GM21381 (cell line): ENCODE results near the gene EDDM13.
"Not testable (repeated sequence)": the region's sequence is repeated elsewhere in the genome, so short reads cannot be mapped to it uniquely, and the experiment has no call there.

Experiments
- ATAC-seq: cut with Tn5 transposase; IDR thresholded peaks from one replicate; pipeline ENCODE4 v1.9.1; 2021; ENCODE audit warnings: mild to moderate bottlenecking, moderate library complexity; ENCODE audit not compliant: unreplicated experiment

Gene EDDM13

DNA sequence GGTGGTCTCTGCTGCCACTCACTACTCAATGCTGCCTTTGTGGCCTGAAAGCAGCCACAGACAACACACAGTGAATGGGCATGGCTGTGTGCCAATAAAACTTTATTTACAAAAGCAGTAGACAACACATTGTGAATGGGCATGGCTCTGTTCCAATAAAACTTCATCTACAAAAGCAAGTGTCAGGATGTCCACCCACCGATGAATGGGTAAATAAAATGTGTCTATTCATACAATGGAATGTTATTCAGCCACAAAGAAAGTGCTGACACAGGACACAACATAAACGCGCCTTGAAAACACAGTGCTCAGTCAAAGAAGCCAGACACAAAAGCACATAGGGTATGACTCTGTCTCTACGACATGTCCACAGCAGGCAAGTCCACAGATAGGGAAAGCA is 22.0 kb downstream of the EDDM13 start:
- no peak for ATAC-seq

DNA sequence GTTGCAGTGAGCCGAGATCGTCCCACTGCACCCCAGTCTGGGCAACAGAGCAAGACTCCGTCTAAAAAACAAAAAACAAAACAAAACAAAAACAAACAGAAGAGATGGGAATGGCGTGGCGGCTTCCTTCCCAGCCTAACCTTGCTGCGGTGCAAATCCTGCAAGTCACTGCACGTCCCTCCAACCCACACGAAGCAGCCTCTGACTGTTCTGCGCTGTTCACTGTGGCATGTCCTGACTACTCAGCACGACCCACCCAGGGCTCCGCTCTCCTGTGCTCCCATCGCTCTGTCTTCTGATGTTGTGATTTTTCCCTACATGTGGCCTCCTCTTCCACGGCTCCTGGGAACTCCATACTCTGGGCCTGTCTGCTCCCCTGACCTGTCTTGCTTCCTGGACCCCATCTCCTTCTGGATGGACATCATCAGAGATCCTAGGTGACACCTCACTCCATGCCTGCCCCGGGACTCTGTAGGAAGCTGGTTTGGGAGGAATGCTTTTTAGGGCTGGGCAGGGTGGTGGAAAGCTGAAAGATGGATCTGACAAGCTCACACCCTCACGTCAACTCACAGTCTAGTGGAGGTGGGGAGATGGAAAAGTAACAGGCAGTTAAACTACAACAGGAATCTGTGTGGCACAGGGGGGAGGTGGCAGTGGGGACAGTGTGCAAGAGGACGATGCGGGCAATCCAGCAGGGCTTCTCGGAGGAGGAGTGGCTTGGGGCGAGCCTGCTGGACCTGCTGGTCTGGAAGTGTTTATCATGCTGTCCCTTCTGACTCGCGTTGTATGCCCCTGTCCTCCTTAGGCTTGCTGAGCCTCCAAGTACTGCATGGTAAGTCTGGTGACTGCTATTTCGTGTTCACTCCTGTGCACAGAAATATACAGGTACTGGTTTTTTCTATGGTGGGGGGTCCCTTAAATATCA is 23.2 kb downstream of the EDDM13 start:
- no peak for ATAC-seq

DNA sequence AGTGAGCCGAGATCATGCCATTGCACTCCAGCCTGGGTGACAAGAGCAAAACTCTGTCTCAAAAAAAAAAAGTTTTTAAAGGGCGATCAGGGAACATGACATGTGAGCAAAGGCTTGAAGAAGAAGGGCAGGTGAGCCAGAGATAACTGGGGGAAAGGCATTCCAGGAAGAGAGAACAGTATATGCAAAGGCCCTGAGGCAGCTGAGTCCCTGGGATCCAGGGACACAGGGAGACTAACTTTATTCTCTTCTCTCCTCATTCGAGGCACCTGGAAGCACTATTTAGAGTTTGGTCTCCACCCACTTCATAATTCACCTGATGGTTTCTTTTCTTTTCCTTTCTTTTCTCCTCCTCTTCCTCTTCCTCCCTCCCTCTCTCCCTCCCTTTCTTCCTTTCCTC is 24.5 kb downstream of the EDDM13 start:
- ATAC-seq, result no peak

DNA sequence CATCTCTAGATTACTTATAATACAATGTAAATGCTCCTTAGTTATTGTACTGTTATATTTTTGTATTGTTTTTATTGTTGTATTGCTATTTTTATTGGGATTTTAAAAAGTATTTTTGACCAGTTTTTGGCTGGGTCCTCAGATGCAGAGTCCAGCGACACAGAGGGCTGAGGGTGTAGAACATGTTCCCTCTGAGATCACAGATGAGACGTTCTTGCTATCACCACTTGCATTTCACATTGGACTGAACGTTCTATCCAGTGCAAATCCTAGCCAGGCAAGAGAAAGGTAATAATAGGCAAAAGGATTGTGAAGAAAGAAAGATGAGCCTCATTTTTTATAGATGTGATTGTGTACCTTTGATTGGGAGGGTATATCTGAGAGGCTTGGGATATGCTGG is 27.1 kb downstream of the EDDM13 start:
- no peak for ATAC-seq

DNA sequence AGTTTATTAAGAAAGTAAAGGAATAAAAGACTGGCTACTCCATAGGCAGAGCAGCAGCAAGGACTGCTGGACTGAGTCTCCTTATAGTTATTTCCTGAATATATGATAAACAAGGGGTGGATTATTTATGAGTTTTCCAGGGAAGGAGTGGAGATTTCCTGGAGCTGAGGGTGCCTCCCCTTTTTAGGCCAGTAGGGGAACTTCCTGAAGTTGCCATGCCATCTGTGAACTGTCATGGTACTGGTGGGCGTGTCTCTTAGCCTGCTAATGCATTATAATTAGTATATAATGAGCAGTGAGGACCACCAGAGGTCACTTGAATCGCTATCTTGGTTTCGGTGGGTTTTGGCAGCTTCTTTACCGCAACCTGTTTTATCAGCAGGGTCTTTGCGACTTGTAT is 28.6 kb downstream of the EDDM13 start:
- no peak for ATAC-seq

DNA sequence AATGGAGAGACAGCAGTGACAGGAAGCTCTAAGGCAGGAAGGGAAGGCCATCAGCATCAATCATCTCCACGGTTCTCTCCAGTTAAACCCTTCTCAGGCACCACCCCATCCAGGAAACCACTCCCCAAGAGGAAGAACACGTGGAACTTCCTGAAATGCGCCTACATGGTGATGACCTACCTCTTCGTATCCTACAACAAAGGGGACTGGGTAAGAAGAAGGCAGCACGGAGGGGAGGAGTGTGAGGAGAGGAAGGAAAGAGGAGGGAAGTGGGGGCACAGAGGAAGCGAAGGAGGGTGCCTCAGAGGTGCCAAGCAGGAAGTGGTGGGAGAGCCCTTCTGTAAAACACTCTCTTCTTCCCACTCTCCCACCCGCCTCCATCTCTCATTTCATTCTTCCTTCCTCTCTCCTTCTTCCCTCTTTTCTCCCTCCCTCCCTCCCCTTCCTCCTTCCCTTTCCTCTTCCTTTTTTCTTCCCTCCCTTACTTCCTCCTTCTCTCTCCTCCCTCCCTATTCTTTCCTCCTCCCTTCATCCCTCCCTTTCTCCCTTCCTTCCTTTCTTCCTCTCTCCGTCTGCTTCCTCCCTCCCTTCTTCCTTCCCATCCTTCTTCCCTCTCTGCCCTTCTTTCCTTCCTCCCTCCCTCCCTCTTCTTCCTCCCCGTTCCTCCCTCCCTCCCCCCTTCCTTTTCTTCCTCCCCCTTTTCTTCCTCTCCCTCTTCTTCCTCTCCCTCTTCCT is 29.5 kb downstream of the EDDM13 start:
- ATAC-seq, result no peak

DNA sequence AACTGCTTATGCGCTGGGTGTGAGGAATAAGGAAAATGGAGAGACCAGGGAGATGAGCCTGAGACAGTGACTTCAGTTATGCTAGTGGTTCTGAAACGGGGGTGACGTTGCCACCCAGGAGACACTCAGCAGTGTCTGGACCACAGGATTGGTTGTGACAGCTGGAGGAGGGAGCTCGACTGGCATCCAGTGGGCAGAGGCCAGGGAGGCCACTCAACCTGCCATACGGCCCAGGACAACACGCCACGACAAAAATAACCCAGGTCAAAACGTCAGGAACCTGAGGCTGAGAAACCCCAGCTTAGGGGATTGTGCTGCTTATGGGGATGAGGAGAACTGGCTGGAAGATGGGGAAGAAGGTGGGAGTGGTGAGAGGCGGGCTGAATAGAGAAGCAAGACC is 31.7 kb downstream of the EDDM13 start:
- no peak for ATAC-seq

DNA sequence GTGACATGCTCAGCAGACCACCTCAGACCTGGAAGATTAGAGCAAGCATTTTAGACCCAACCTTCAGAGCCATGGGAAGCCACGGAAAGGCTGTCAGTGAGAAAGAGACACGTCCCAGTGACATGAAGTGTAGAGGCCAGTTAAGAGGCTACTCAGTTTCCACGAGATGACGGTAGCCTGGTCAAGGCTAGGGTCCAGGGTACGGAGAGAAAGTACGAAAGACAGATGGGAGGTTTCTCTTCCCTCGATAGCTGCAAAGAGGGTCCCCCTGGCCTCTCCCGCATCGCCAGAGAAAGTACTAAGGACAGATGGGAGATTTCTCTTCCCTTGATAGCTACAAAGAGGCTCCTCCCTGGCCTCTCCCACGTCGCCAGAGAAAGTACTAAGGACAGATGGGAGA is 33.5 kb downstream of the EDDM13 start:
- ATAC-seq, result no peak

DNA sequence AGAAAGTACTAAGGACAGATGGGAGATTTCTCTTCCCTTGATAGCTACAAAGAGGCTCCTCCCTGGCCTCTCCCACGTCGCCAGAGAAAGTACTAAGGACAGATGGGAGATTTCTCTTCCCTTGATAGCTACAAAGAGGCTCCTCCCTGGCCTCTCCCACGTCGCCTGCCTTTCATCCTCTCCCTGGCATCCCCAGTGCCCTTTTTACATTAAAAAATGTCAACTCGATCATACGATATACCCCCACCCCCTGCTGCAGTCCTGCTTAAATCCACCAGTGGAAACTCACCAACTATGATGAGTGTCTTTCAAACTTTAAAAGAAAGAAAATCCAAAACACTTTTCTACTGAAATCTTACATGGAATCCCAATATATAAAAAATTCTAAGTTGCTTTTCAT is 34.5 kb downstream of the EDDM13 start:
- not testable (repeated sequence) for ATAC-seq

DNA sequence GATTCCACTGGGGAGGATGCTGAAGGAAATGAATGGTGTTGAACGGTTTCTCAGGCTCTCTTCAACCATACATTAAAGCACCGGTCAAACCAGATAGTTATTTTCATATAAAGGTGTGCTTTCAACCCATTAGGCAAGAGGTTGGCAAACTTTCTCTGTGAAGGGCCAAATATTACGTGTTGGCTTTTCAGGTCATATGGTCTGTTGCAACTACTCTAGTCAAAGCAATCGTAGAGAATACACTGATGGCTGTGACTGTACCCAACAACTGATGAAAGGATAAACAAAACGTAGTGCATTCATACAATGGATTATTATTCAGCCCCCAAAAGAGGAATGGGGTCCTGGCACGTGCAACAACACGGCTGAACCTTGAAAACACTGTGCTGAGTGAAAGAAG is 36.2 kb downstream of the EDDM13 start:
- no peak for ATAC-seq

DNA sequence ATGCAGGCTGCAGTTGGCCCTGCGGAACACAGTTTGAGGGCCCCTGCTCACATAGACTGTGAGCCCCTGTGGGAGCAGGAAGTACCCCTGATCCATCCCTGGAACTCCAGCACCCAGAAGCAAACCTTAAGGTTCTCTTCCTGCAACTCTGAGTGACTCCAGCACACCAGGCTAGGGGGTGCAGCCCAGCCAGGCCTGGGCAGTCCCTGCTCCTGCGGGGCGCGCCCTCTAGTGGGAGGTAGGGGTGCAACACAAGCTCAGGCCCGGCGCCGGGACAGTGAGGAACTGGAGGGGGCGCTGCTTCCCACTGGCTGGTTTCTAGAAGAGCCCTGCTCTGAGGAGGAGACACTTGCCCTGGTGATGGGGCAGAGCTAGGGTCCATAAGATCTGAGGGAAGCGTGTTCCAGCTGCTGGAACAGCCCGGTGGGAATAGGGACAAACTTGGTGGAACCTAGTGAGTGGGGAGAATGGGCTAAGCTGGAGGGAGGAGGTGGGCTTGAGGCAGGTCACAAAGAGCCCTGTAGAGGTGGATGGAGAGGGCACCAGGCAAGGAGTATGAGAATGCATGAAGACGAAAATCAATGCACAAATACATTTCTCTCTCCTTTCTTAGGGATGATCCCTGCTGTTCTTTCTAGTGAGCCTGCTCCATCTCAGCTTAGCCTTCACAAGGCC is 37.1 kb downstream of the EDDM13 start:
- ATAC-seq, result no peak

DNA sequence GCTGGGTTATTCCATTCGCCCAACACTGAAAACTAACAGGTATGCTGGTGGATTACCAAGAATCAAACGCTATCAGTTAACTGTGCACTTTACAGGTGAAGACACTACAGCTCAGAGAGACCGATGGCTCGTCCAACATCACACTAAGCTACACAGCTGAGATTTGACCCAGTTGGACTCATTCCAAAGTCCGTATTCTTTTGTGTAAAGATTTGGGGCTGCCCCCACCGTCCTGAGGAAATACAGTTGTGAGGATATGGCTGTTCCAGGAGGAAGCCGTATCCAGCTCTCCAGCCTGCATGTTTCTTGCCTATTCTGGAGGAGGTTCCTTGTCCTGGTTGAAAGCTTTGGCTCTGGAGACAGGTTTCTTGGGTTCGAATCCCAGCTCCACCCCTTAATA is 37.9 kb downstream of the EDDM13 start:
- ATAC-seq, result no peak

DNA sequence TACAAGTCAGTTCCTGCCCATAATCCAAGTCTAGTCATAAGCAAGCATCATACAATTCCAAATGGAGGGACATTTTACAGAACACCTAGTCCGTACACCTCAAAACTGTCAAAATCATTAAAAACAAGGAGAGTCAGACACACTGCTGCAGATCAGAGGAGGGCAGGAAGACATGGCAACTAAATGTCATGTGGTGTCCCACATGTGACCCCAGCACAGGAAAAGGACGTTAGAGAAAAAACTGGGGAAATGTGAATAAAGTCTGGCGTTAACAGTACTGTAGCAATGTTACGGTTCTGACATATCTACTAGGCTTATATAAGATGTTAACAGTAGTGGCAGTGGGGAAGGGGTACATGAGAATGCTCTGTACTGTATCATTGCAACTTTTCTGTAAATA is 39.8 kb downstream of the EDDM13 start:
- ATAC-seq, result no peak

DNA sequence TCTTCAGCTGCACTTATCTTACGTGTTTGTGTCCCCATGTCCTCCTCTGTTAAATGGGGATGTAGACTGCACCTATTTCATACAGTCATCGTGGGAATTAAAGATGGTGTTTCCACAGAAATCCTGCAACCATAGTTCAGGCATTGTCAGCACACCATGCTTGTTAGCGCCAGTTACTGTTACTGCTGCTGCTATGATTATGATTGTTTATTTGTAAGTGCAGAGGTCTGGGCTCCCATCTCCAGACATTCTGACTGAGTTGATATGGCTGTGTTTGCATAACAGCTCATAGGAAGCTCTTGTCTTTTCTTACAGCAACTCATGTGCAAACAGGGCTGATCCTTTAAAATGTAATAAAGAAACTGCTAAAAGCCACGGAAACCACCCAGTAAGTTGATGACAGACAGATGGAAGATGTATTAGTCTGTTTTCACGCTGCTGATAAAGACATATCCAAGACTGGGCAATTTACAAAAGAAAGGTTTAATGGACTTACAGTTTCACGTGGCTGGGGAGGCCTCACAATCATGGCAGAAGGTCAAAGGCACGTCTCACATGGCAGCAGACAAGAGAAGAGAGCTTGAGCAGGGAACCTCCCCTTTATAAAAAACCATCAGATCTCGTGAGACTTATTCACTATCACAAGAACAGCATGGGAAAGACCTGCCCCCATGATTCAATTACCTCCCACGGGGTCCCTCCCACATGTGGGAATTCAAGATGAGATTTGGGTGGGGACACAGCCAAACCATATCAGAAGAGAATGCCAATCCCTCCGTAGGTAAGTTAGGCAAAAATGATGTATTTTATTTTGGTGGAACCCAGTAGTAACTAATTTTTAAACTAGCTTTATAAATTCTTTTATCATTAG is 40.5 kb downstream of the EDDM13 start:
- ATAC-seq, result no peak

DNA sequence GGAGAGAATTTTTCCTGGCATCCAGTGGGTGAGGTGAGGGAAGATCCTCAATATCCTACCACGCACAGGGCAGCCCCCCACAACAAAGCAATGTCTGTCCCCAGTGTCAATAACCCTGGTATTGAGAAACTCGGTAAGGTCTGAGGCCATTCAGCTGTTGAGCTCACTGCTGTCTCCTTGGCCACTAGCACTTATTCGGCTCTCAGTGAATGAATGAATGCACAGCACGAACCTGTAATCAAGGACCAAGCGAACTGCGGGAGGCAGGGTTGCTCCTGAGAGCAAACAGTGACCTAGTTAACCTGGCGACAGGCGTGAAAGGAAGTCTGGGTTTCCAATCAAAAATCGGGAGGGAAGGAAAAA is 41.5 kb downstream of the EDDM13 start:
- ATAC-seq, result no peak

DNA sequence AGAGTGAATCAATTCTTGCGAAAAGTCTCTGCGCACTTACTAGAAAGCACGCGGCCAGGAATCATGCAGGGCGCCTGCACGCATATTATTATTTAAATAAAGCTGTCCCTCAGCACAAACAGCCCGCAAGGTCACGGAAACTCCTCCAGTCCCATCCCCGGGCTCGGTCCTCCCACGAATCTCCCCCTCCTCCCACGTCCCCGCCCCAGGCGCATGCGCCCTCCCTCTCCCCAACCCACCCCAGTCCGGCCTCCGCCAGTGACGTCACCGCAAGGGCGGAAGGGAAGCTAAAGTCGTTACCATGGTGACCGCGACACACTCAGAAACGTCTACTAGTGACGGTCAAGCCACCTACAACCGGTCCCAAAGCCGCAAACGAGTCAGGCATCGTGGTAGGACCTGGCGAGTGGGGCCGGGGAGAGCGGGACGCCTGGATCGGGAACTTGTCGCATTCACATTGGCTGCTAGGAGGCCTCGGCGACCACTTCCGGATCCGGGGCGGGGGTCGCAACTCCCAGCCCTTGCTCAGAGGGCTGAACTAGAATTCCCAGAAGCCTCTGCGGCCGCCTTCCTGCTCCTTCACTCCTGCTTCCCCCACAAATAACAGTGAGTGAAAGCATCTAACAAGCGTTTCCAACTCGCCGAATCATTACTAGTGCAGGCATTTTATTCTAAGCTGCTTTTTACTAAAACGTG is 42.0 kb downstream of the EDDM13 start, which contains the start of gene ZSCAN5A:
ZSCAN5A (minus strand) TSS at position 459 of the 696 bp plus-strand sequence. CDS start 89,793 bp downstream, outside the sequence.
- peak; percentile 67 for ATAC-seq

DNA sequence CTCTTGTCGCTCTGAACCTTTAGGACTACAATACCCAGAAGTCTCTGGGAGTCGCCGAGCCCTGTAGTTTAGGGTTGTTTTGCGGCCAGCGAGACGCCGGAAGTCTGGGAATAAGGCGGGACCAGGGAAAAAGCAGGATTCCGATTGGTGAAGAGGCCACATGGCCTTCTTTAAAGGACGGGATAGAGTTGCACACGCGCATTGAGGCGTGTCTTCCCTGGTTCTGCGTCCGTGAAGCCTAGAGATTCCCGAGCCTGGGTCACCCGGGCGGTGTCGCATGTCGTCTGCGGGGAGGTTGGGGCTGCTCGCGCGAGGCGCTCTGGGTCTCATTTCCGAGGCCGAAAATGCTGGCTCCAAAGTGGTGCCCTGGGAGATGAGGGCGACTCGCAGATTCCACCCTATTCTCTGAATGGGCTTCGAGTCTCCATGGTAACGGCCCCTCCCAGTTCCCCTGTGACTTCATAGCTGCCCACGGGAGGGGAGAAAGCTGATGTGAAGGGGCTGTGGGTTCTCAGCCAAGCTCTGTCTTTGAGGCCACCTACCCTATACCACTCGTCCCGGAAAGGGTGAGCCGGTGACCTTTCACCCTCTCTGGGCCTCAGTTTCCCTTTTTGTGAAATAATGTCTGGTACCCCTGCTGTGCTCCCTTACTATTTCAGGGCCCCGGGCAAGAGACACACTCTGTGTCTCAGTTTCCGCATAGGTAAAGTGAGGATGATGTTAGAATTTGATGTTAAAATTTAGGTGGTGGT is 42.7 kb downstream of the EDDM13 start:
- peak; percentile 80 for ATAC-seq

DNA sequence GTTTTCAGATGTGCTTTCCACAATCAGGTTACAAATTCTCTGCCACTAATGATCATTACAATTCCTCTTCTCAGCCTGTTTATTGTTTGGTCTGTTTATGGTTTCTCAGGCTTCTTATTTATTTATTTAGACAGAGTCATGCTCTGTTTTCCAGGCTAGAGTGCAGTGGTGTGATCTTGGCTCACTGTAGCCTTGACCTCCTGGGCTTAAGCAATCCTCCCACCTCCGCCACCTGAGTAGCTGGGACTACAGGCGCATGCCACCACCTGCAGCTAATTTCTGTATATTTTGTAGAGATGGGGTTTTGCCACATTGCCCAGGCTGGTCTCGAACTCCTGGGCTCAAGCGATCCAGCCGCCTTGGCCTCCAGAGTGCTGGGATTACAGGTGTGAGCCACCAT is 44.2 kb downstream of the EDDM13 start:
- ATAC-seq, result no peak

DNA sequence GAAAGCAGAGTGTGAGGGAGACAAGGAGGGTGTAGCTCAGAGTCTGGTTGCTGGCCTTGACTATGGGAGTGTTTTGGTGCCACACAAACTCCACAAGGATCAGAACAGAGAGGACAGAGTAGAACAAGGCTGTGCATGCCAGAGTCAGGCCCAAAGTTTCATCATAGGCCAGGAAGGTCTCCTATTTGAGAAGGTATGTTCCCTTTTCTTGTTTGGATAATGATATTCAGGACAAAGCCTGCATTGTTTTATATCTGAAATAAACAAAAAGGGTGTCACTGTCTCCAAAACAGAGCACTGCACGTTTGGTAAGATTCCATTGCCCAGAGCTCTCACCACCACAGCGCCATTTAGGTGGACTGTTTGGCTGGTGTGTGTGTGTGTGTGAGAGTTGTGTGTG is 45.2 kb downstream of the EDDM13 start:
- no peak for ATAC-seq
